ENCODE results near the gene ARHGAP26. TPM values are rescaled to one million over a fixed set of nuclear protein-coding genes. Genes with fewer than 3 reads are reported as not detected.

The ARHGAP26 gene
- total and polyA plus RNA-seq, 4 donors, result 1.8 to 16.7 (median 4.1) TPM

- peak; percentile 45 for DNase-seq (ENCODE audit: low spot score)
- TF ChIP-seq, protein P1, sequence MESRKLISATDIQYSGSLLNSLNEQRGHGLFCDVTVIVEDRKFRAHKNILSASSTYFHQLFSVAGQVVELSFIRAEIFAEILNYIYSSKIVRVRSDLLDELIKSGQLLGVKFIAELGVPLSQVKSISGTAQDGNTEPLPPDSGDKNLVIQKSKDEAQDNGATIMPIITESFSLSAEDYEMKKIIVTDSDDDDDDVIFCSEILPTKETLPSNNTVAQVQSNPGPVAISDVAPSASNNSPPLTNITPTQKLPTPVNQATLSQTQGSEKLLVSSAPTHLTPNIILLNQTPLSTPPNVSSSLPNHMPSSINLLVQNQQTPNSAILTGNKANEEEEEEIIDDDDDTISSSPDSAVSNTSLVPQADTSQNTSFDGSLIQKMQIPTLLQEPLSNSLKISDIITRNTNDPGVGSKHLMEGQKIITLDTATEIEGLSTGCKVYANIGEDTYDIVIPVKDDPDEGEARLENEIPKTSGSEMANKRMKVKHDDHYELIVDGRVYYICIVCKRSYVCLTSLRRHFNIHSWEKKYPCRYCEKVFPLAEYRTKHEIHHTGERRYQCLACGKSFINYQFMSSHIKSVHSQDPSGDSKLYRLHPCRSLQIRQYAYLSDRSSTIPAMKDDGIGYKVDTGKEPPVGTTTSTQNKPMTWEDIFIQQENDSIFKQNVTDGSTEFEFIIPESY (IDR thresholded peaks at IDR 0.05), result peak; percentile 64
- TF ChIP-seq RXRA (IDR thresholded peaks at IDR 0.05) (peak; percentile 97 to 98), JUND (IDR thresholded peaks at IDR 0.05) (peak; percentile 66 to 73), NR2F2 (IDR thresholded peaks at IDR 0.05) (peak; percentile 97), SP1 (IDR thresholded peaks at IDR 0.05) (peak; percentile 94), GABPA (IDR thresholded peaks at IDR 0.05 in 1 of 2, conservative IDR thresholded peaks at IDR 0.05 in 1 of 2) (peak; percentile 17 to 63), HNF4G (IDR thresholded peaks at IDR 0.05) (peak; percentile 80), FOXA1 (IDR thresholded peaks at IDR 0.05) (peak; percentile 68), YY1 (IDR thresholded peaks at IDR 0.05) (peak; percentile 54), EGR1 (IDR thresholded peaks at IDR 0.05; ENCODE audit: low read depth in 2 of 2) (peak in 1 of 2 donors; percentile 19), HNF4A (conservative IDR thresholded peaks at IDR 0.05) (peak; percentile 88 to 93), TAF1 (conservative IDR thresholded peaks at IDR 0.05) (no peak), RAD21 (IDR thresholded peaks at IDR 0.05) (peak; percentile 43 to 64), FOXA2 (IDR thresholded peaks at IDR 0.05) (peak; percentile 63)
- TF ChIP-seq, protein P2, sequence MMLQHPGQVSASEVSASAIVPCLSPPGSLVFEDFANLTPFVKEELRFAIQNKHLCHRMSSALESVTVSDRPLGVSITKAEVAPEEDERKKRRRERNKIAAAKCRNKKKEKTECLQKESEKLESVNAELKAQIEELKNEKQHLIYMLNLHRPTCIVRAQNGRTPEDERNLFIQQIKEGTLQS (IDR thresholded peaks at IDR 0.05), result no peak
- TF ChIP-seq, protein P3, sequence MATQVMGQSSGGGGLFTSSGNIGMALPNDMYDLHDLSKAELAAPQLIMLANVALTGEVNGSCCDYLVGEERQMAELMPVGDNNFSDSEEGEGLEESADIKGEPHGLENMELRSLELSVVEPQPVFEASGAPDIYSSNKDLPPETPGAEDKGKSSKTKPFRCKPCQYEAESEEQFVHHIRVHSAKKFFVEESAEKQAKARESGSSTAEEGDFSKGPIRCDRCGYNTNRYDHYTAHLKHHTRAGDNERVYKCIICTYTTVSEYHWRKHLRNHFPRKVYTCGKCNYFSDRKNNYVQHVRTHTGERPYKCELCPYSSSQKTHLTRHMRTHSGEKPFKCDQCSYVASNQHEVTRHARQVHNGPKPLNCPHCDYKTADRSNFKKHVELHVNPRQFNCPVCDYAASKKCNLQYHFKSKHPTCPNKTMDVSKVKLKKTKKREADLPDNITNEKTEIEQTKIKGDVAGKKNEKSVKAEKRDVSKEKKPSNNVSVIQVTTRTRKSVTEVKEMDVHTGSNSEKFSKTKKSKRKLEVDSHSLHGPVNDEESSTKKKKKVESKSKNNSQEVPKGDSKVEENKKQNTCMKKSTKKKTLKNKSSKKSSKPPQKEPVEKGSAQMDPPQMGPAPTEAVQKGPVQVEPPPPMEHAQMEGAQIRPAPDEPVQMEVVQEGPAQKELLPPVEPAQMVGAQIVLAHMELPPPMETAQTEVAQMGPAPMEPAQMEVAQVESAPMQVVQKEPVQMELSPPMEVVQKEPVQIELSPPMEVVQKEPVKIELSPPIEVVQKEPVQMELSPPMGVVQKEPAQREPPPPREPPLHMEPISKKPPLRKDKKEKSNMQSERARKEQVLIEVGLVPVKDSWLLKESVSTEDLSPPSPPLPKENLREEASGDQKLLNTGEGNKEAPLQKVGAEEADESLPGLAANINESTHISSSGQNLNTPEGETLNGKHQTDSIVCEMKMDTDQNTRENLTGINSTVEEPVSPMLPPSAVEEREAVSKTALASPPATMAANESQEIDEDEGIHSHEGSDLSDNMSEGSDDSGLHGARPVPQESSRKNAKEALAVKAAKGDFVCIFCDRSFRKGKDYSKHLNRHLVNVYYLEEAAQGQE (IDR thresholded peaks at IDR 0.05), result peak; percentile 59
- TF ChIP-seq, protein P4, sequence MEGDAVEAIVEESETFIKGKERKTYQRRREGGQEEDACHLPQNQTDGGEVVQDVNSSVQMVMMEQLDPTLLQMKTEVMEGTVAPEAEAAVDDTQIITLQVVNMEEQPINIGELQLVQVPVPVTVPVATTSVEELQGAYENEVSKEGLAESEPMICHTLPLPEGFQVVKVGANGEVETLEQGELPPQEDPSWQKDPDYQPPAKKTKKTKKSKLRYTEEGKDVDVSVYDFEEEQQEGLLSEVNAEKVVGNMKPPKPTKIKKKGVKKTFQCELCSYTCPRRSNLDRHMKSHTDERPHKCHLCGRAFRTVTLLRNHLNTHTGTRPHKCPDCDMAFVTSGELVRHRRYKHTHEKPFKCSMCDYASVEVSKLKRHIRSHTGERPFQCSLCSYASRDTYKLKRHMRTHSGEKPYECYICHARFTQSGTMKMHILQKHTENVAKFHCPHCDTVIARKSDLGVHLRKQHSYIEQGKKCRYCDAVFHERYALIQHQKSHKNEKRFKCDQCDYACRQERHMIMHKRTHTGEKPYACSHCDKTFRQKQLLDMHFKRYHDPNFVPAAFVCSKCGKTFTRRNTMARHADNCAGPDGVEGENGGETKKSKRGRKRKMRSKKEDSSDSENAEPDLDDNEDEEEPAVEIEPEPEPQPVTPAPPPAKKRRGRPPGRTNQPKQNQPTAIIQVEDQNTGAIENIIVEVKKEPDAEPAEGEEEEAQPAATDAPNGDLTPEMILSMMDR (IDR thresholded peaks at IDR 0.05; ENCODE audit: low read depth, low read length, missing input control), result no peak
- TF ChIP-seq, protein P5, sequence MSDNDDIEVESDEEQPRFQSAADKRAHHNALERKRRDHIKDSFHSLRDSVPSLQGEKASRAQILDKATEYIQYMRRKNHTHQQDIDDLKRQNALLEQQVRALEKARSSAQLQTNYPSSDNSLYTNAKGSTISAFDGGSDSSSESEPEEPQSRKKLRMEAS (IDR thresholded peaks at IDR 0.05), result peak; percentile 75
- Histone ChIP-seq H3K4me1 (ENCODE audit: control insufficient read depth in 4 of 4, insufficient read depth in 4 of 4, low read length in 3 of 4) (peaks cover 0 to 25% (median 17%) of the 10 kb centered on the region in 4 donors), H3K4me3 (ENCODE audit: low read depth in 1 of 3, low read length in 3 of 3) (no peak overlapping the region), H3K36me3 (ENCODE audit: control insufficient read depth in 4 of 4, insufficient read depth in 3 of 4, low read depth in 1 of 4, low read length in 3 of 4) (no peaks in the 10 kb centered on the region), H3K9ac (ENCODE audit: low read depth in 1 of 2, low read length in 2 of 2) (no peak overlapping the region), H3K27me3 (ENCODE audit: control insufficient read depth in 4 of 4, insufficient read depth in 4 of 4, low read length in 3 of 4) (no peaks in the 10 kb centered on the region), H3K27ac (ENCODE audit: low read depth in 1 of 2, low read length in 2 of 2) (peak overlapping the region; percentile 37 to 60), H3K9me3 (ENCODE audit: control insufficient read depth in 4 of 4, low read length in 3 of 4) (no peaks in the 10 kb centered on the region)
- WGBS, result 16% methylated on average over 6 of the region's 6 CpGs
Observed at GRCh38 chr5:142807372-142807911, 37.3 kb downstream of the ARHGAP26 start.

Measured in liver (tissue), 9 donors.